PC-9 (cell line): ENCODE data around the gene SEC24C. TPM values are rescaled to one million over a fixed set of nuclear protein-coding genes. Genes with fewer than 3 reads are reported as not detected.
"Not testable (repeated sequence)": the region's sequence is repeated elsewhere in the genome, so short reads cannot be mapped to it uniquely, and the experiment has no call there.

Experiments used
- BruUV-seq: library from RNA; stranded (reverse); fragments of 400-500 nt; replicated peaks from 2 replicates; lab custom pipeline; 2021; lab: Mats Ljungman, UMichigan
- CTCF ChIA-PET: fragments of 300-600 bp; sonication (Branson Sonifier 250); formaldehyde crosslinking; loops from one replicate; lab custom pipeline; 2022; ENCODE audit warnings: antibody characterized with exemption; lab: Charles Lee
- POLR2A ChIA-PET: fragments of 300-600 bp; sonication (Branson Sonifier 250); formaldehyde crosslinking; loops from one replicate; lab custom pipeline; 2022; ENCODE audit warnings: antibody characterized with exemption; ENCODE audit not compliant: unreplicated experiment; lab: Charles Lee
- DNase-seq, 2 experiments: peaks; one replicate each; pipeline versions ENCODE4 v3.0.0 to v3.0.0-alpha.2; 2015 to 2022; ENCODE audit warnings: mixed read lengths in 1 of 2
- H2AFZ ChIP-seq: fragments of 200-600 bp; sonication (generic); 2 replicates; pipeline ENCODE4 v1.8.1; 2017; ENCODE audit warnings: antibody characterized with exemption
- H3F3A ChIP-seq: fragments of 200-600 bp; sonication (generic); 2 replicates; pipeline ENCODE4 v1.8.1; 2017; ENCODE audit warnings: antibody characterized with exemption, mild to moderate bottlenecking, low read depth; ENCODE audit not compliant: insufficient read depth
- H3K27ac ChIP-seq: fragments of 200-600 bp; sonication (generic); 2 replicates; pipeline ENCODE4 v1.6.1; 2016; ENCODE audit warnings: mixed run types
- H3K27me3 ChIP-seq: fragments of 200-600 bp; sonication (generic); 2 replicates; pipeline ENCODE4 v1.6.1; 2016; ENCODE audit warnings: low read depth, mixed run types; ENCODE audit not compliant: insufficient read depth
- H3K36me3 ChIP-seq: fragments of 200-600 bp; sonication (generic); 2 replicates; pipeline ENCODE4 v1.6.1; 2016; ENCODE audit warnings: low read depth, mixed run types
- H3K4me1 ChIP-seq: fragments of 200-600 bp; sonication (generic); replicated peaks from 2 replicates; pipeline ENCODE4 v1.6.1; 2016; ENCODE audit warnings: mixed run types; ENCODE audit not compliant: insufficient read depth
- H3K4me2 ChIP-seq: fragments of 200-600 bp; sonication (generic); 2 replicates; pipeline ENCODE4 v1.6.1; 2017; ENCODE audit warnings: mixed run types
- H3K4me3 ChIP-seq: fragments of 200-600 bp; sonication (generic); 2 replicates; pipeline ENCODE4 v1.6.1; 2016; ENCODE audit warnings: mixed run types
- H3K79me2 ChIP-seq: fragments of 200-600 bp; sonication (generic); 2 replicates; pipeline ENCODE4 v1.6.1; 2017; ENCODE audit warnings: low read depth, mixed run types
- H3K9me2 ChIP-seq: fragments of 200-600 bp; sonication (generic); 2 replicates; pipeline ENCODE4 v1.8.1; 2017; ENCODE audit warnings: mild to moderate bottlenecking; ENCODE audit not compliant: insufficient read depth
- H3K9me3 ChIP-seq: fragments of 200-600 bp; sonication (generic); 2 replicates; pipeline ENCODE4 v1.8.1; 2016; ENCODE audit warnings: low read depth; ENCODE audit not compliant: insufficient read depth
- H4K20me1 ChIP-seq: fragments of 200-600 bp; sonication (generic); 2 replicates; pipeline ENCODE4 v1.8.1; 2017; ENCODE audit not compliant: insufficient read depth
- CTCF ChIP-seq: fragments of 200-600 bp; sonication (generic); conservative IDR thresholded peaks from 2 replicates; pipeline ENCODE4 v1.6.1; 2017; ENCODE audit warnings: mixed run types, antibody characterized with exemption, mild to moderate bottlenecking, moderate library complexity
- EZH2 ChIP-seq: fragments of 200-600 bp; sonication (generic); IDR thresholded peaks from 2 replicates; pipeline ENCODE4 v1.8.0; 2017; ENCODE audit warnings: antibody characterized with exemption, low read depth
- intact Hi-C: fragments of 100-400 bp; cut with micrococcal nuclease; formaldehyde crosslinking; loops from one replicate; pipeline ENCODE4 v1.10.0; 2022; ENCODE audit not compliant: unreplicated experiment
- total RNA-seq: library from RNA; stranded (reverse); gene quantifications from 2 replicates; pipeline ENCODE4 v1.2.3, GENCODE V29; 2021

Gene SEC24C
- total RNA-seq, 1 experiment from 2014 or later: 105 TPM

DNA sequence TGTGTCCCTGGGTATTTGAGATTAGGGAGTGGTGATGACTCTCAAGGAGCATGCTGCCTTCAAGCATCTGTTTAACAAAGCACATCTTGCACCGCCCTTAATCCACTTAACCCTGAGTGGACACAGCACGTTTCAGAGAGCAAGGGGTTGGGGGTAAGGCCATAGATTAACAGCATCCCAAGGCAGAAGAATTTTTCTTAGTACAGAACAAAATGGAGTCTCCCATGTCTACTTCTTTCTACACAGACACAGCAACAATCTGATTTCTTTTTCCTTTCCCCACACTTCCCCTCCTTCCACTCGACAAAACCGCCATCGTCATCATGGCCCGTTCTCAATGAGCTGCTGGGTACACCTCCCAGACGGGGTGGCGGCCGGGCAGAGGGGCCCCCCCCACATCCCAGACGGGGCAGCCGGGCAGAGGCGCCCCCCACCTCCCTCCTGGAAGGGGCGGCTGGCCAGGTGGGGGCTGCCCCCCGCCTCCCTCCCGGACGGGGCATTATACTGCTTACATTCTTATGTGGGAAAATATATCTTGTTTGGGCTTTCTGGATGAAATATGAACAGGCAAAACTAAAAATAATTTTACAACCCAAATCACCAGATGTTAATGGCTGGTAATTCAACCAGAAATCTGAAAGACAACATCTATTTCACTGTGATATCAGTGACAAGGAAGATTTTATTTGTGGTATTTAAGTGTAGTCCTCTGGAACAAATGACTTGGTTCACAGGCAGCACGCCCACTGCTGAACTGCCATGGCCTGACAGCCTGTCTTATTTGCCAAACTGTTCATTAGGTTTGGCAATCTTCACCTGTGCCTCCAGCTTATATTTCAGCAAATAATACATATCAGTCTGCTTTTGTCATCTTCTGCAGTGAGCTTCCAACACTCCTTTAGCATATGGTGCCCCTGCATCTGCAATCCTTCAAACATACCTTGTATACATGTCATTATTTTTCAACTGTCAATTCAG is 28.7 kb upstream of the SEC24C start:
- DNase-seq, H2AFZ ChIP-seq, H3K4me1 ChIP-seq, H3K4me2 ChIP-seq, CTCF ChIA-PET, POLR2A ChIA-PET, H3K27me3 ChIP-seq, H3F3A ChIP-seq, H4K20me1 ChIP-seq, H3K4me3 ChIP-seq, H3K79me2 ChIP-seq, H3K27ac ChIP-seq, intact Hi-C loops, H3K9me2 ChIP-seq, BruUV-seq, H3K9me3 ChIP-seq: not testable (repeated sequence)
- peaks cover 30% of the 10 kb centered on the region for H3K36me3 ChIP-seq

- ChIA-PET POLR2A (no interaction called here), CTCF (no interaction called here)
- intact Hi-C loops: no loop called here
- H3K9me3 ChIP-seq: no peaks in the 10 kb centered on the region
- H2AFZ ChIP-seq: no peak overlapping the region
- no peaks in the 10 kb centered on the region for H3K79me2 ChIP-seq
- H3K4me3 ChIP-seq: no peak overlapping the region
- H3K9me2 ChIP-seq: no peaks in the 10 kb centered on the region
- no peaks in the 10 kb centered on the region for H3K4me1 ChIP-seq
- no peaks in the 10 kb centered on the region for H4K20me1 ChIP-seq
- H3K36me3 ChIP-seq: peaks cover 34% of the 10 kb centered on the region
- TF ChIP-seq CTCF (no peak), EZH2 (no peak)
- DNase-seq: no peak
- H3F3A ChIP-seq: no peaks in the 10 kb centered on the region; the same call in none of the 2 replicates
- no peak overlapping the region for H3K27ac ChIP-seq
- no peaks in the 10 kb centered on the region for H3K27me3 ChIP-seq
- BruUV-seq: no TSS peak
- no peak overlapping the region for H3K4me2 ChIP-seq
These were observed 27.9 kb upstream of the SEC24C start for GRCh38 chr10:73716251-73716650.

- ChIA-PET POLR2A (interaction anchor here (0.5 to 0.7 kb wide), 4 partner anchors 19 to 688 kb away, joined by 3 to 6 read pairs (median 4); no protein-coding TSS in a partner anchor), CTCF (no interaction called here)
- no peak overlapping the region for H3K27ac ChIP-seq
- H3K4me3 ChIP-seq: no peak overlapping the region
- no peaks in the 10 kb centered on the region for H3K9me2 ChIP-seq
- peaks cover 35% of the 10 kb centered on the region for H3K36me3 ChIP-seq
- no peaks in the 10 kb centered on the region for H3K27me3 ChIP-seq
- TF ChIP-seq CTCF: no peak
- TF ChIP-seq EZH2: no peak
- intact Hi-C loops: no loop called here
- H3K9me3 ChIP-seq: no peaks in the 10 kb centered on the region
- H4K20me1 ChIP-seq: no peaks in the 10 kb centered on the region
- no peak overlapping the region for H3K4me2 ChIP-seq
- no peaks in the 10 kb centered on the region for H3K4me1 ChIP-seq
- no peaks in the 10 kb centered on the region; the same call in none of the 2 replicates for H3F3A ChIP-seq
- no TSS peak for BruUV-seq
- H2AFZ ChIP-seq: no peak overlapping the region
- no peaks in the 10 kb centered on the region for H3K79me2 ChIP-seq
- DNase-seq: no peak
These were observed 26.6 kb upstream of the SEC24C start for GRCh38 chr10:73717556-73717955.

DNA sequence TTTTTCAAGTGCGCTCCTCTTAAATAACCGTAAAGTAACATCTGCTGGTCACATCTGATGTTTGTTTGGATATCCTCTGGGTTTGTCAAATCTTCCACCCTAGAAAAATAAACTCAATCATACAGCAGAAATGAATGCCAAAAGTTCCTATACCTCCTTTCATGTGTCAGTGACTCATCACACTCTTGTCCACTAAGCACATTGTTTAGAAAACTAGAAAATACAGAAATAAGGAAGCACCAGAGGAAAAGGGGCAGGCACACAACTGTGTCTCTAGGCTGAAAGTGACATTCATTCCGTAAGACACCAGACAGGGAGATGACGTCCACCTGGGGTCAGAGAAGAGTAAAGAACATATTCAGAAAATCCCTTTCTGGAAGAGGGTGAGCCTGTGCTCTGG is 23.6 kb upstream of the SEC24C start:
- H3K4me2 ChIP-seq, intact Hi-C loops: not testable (repeated sequence)

More for the DNA sequence above, 23.6 kb upstream of the SEC24C start:
- H4K20me1 ChIP-seq, CTCF ChIA-PET, H3K27me3 ChIP-seq, POLR2A ChIA-PET, DNase-seq, H3K4me3 ChIP-seq, H3K9me3 ChIP-seq, H2AFZ ChIP-seq, BruUV-seq, H3F3A ChIP-seq, H3K27ac ChIP-seq, H3K79me2 ChIP-seq, H3K9me2 ChIP-seq, H3K4me1 ChIP-seq: not testable (repeated sequence)
- peaks cover 35% of the 10 kb centered on the region for H3K36me3 ChIP-seq
